GM12878 (cell line): ENCODE data around the gene ULBP1.
"Not testable (repeated sequence)": the region's sequence is repeated elsewhere in the genome, so short reads cannot be mapped to it uniquely, and the experiment has no call there.

Experiments
- BMI1 ChIP-seq: fragments of 450-650 bp; IDR thresholded peaks from 2 replicates; pipeline ENCODE4 v1.6.1; 2016; ENCODE audit warnings: mild to moderate bottlenecking, moderate library complexity, borderline replicate concordance
- HDAC6 ChIP-seq: fragments of 200-600 bp; sonication (generic); IDR thresholded peaks from one replicate; pipeline ENCODE4 v1.8.0; 2017; ENCODE audit warnings: antibody characterized with exemption; ENCODE audit not compliant: unreplicated experiment
- NFIC ChIP-seq: IDR thresholded peaks from 2 replicates; pipeline ENCODE4 v1.6.1; 2012; ENCODE audit warnings: low read depth, mild to moderate bottlenecking, inconsistent platforms, low read length, moderate library complexity
- TAF1 ChIP-seq: IDR thresholded peaks from 2 replicates; pipeline ENCODE4 v1.6.1; 2011; ENCODE audit warnings: mild to moderate bottlenecking, low read depth, low read length, borderline replicate concordance

DNA sequence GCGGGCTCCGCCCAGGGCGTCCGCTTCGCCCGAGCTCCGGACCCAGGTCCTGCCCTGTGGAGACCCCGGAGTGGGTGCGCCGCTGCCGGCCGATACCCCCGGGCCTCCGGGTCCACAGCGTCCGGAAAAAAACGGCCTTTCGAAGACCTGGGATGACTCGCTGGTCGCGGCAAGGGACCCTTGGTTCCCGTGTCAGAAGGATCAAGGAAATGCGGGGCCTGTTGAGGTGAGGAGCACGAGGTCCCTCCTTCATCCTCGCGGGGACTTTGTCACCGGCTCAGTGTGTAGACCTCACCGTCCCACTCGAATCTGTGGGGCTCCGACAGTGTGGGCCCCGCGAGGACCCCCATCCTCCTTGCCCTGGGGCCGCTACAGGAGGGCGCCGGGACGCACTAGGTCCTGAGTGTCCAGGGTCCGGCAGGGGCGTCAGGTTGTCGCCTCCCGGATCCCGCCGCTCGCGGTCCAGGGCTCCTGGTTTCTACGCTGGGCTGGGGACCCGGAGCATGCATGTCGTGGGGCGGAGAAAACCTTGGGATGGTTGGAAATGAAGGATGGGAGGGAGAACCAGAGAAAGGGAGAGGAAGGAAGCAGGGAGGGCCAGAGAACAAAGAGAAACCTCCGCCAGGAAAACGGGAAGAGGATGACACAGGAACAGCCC lies 51.0 kb downstream of the ULBP1 start:
- TF ChIP-seq TAF1, HDAC6, NFIC, BMI1: not testable (repeated sequence)
